NOMO-1 (cell line): Measurements from ENCODE around the gene BMPER.

ENCODE experiments used
- DNase-seq, 2 experiments: peaks; one replicate each; lab custom pipeline; 2025; ENCODE audit not compliant: unreplicated experiment in 2 of 2; lab: John Stamatoyannopoulos, UW

BMPER gene

DNA sequence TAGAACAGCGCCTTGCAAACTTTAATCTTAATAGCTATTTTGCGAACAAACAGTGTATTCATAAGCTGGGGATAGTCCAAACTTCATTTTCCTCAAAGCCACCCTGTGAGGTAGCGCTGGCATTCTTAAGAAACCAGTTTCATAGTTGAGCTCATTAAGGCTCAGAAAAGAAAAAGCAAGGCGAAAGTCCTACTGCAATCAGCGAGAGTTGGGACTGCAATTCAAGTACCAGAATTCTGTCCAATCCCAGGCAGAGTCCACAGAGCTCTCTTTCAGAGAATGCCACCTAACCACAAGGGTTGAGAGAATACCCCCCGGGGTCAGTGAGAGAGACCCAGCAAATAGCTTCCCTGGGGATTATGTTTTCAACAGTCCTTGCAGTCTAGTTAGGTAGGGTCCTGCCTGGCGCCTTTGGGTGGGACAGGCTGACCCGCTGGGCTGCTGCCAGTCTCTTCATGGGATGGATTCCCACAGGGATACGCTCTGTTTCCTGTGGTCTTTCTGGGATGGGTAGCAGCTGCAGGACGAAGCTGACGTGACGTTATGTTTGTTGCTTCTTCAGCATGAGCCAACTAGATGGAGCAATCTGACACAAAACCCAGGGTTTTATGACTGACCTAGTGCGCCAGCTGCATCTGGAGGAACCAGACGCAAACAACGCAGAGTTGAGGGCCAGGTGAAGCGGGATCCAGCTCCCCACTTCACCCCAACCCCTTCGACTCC is 16.0 kb downstream of the BMPER start:
- no peak for DNase-seq

DNA sequence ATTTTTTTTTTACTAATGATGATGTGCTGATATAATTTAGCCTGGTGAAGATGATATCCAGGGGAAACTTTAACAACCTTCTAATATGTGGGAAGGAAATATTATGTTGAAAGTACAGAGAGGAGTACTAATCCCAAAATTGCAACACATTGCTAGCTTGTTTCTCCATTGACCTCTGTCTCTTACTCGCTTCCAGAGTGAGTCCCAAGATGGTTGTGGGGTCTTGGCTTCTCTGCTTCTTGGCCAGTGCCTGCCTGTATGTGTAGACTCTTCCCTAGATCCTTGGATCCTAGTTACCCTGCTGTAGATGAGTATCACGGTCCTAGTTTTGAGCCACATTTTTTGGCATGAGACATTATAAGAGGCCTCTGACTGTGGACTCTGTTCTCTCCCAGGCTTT is 17.5 kb downstream of the BMPER start:
- no peak for DNase-seq

DNA sequence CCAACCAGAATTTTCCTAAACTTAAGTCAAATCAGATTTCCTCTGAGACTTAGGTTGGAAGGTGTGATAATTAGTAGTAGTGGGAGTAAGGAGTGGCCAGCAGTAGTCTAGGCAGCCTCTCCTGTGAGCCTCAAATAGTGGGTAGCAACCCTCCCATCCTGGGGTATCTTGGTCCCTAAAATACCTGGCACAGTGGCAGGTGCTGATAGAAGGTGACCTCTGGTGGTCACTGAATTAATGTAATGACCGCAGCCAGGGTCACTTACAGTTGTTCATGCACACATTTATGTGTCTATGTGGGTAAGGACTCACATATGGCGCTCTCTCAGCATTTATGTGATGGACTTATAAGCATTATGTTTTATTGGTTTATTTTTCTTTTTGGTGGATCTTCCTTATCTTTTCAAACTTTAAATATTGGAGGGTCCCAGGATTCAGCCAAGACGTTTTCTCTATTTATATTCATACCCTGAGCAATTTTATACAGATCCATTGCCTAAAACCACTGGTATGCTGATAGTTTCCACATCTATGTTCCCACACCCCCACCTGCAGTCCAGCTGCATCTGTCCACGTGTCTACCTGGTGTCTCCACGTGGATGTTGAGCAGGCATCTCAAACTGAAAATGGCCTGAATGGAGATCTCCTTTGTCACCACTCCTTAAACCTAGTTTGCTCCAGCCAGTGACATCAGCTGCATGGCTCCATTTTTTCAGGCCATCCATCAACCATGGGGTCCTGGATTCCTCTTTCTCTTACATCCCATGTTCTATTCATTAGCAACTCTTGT is 18.3 kb downstream of the BMPER start:
- DNase-seq, result no peak

DNA sequence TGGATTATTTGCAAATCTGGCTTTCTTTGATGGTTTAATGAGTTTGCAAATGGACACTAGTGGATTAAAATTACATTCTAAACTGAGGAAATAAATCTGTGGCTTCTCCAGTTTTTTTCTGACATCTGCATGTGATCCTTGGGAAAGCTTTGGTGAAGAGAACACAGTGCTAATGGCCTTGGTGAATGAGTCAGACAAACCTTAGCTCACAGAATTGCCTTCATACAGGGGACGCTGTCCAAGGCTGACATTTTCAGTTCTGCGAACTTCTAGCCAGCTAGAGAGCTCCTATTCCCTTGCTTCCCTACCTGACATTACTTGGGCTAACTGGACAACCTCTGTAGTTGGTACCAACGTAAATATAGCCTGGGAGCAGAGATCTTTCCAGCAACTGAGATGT is 21.2 kb downstream of the BMPER start:
- no peak for DNase-seq

DNA sequence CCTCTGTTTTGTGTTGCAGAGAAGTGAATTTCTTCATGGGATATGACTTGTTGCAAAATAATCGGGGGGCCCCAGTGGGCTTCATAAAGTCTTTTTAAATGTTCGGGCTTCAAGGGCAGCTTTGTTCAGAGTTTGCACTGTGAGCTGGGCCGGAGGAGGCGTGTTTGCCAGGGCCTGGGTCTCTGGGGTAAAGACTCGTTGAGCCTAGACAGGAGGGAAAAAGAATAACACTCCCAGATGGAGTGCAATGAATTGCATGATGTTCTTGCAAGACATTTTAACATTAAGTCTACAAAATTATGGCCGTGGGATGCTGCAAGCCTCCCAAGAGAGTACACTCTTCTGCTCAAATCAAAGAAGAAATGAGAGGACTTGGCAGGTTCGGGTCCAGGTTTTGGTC is 23.6 kb downstream of the BMPER start:
- DNase-seq, result no peak

DNA sequence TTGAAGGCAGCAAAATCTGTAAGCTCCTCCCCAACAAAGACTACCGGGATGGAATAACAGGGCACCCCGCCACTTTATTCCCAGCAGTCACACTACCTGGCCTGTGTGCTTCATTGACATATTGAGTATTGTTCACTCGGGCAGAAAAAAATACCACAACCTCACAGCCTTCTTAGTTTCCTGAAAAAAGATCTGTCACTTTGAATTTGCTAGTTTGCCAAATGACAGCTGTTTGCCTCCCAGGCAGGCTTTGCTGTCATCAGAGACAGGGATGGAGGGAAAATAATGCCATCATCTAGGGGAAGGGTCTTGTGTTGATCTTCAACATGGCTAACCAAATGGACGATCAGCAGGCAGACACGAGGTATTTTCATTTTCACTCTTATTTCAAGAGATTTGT is 26.9 kb downstream of the BMPER start:
- no peak for DNase-seq

DNA sequence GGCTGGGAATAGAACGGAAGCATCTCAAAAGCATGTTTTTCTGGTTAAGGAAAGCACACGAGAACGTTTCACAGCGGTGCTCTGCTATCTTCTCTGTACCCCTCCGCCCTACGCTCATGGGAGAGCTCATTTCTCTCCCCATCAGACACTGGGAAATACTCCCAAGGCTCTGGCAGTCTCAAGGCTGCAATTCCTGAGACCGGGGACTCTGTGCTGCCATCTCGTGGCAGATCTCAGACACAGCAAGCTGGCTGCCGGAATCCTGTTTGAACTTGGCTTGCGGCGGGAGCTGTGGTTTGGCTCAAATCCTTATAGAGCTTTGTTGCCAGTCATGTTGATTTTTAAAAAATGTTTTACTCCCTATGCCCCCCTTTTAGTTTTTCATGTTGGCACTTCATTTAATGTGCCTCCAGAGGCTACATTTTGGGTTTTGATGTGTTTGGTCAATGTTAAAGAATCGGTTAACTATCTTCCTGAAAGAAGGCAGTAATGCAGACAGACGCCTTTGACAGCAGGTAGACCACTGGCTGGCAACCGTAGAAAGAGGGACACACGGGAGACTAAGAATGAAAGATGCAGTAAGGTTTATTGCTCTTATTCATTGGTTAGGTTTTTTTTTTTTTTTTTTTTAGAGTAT is 27.6 kb downstream of the BMPER start:
- peak; percentile 26 to 42 for DNase-seq

DNA sequence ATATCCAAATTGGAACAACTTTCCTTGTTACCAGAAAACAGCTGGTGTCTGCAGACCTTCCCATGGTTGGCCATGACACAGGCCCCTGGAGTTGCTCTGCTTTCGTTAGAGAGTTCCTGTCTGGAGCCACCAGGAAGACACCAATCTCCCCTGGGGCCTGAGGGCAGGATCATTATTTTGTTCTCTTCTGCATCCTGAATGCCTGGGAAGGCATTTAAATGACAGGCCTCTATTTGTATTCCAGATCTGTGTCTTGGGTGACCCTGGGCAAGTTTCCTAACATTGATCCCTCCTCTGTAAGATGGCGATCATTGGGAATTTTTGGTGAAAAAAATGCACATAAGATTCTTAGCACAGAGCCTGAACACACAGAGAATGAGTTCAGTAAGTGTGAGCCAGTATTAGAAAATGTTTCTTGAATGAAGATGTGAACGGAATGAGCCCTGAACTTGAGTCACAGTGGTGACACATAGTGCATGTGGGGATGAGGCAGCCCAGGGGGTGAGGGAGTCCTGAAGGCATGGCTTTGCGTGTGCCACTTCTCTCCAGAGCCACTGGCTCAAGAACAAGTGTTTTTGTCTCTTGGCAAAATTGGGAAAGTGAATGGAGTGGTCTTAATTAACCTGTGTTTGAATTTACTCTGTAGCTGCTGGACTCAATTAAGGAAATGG is 28.4 kb downstream of the BMPER start:
- DNase-seq, result no peak

DNA sequence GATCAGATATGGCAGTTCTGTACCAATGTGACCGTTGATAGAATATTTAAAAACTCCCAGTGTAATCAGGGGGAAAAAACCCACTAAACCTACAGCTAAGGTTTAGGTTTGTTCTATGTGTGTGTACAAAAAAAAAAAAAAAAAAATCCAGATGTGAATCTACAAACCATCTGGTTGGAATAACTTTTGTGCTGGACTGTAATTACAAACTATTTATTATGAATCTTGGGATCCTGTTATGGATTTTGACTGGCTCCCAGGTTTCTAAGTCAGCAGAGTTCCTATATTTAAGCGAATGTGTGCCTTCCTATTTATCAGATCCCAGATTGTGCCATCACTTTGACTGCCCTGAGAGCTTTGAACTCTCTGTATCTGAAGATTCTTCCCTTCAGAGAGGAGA is 29.1 kb downstream of the BMPER start:
- DNase-seq, result no peak

DNA sequence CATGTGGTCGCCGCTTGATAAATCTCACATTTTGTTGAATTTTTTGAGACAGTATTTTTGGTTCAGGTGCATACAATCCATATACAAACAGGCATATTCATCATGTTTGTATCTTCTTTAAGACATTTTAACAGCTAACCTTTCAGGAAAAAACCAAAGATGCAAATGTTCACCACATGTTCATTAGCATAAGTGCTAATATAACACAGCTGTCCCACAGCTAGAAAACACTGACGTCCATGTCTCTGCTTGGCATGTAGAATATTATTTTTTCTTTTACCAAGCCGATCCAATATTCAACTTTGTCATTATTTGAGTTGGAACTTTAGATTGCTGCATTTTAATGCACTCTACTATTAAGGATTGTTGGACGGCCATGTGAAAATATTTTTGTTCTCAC is 31.2 kb downstream of the BMPER start:
- no peak for DNase-seq

DNA sequence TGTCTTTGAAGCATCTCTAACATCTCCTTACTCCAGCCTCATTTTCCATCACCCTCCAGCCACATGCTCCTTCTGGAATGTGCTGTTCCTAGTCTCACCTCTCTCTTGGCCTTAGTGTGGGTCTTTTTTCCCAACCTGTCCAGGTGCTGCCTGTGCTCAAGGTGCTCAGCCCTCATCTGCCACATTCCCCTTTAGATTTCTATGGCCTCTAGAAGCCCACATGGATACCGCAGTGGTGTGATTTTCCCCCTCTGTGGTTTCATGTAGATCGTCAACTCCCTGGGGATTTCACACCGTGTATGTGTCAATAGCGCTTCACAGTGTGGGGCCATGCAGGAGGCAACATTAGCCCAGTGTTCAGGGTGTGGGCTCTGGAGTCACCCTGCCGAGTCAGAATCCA is 32.5 kb downstream of the BMPER start:
- no peak for DNase-seq

DNA sequence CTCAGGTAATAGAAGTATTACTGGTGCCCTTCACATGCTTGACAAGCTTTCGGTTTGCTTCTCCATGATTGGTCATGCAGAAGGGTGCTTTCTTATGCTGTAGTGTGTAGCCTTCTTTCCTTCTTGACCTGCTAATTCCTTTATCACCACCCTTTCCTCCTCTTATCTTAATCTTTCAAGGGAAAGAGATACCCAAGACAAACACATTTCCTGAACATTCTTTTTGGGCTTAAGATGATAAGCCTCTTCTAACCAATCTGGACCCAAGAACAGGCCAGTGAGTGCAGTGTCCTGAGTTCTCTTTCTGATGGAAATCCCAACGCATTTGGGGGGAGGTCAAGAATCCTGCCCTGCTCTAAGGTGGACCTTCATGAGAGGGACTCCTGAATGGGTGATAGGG is 33.8 kb downstream of the BMPER start:
- no peak for DNase-seq

DNA sequence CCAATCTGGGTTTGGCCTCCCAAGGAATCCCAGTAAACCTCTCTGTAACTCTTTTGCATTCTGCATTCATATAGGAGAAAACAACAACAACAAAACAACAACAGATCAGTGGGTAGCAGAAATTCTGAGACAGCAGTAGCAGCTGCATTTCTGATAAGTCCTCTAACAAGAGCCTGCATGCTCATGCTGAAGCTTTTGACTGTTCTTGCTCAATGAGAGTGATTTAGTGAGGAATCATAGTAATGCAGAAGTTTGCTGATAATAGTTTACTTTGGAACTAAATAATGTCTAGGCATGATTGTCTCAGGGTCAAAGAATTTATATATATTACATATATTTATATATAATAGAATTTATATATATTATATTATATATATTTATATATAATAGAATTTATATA is 35.2 kb downstream of the BMPER start:
- no peak for DNase-seq

DNA sequence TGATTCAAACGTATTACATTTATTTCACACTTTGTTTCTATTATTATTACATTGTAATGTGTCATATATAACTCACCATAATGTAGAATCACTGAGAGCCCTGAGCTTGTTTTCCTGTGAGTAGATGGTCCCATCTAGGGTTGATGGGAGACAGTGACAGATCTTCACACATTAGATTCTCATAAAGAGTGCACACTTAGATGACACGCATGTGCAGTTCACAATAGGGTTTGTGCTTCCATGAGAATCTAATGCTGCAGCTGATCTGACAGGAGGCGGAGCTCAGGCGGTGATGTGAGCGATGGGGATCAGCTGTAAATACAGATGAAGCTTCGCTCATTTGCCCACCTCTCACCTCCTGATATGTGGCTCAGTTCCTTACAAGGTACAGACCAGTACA is 36.1 kb downstream of the BMPER start:
- no peak for DNase-seq

DNA sequence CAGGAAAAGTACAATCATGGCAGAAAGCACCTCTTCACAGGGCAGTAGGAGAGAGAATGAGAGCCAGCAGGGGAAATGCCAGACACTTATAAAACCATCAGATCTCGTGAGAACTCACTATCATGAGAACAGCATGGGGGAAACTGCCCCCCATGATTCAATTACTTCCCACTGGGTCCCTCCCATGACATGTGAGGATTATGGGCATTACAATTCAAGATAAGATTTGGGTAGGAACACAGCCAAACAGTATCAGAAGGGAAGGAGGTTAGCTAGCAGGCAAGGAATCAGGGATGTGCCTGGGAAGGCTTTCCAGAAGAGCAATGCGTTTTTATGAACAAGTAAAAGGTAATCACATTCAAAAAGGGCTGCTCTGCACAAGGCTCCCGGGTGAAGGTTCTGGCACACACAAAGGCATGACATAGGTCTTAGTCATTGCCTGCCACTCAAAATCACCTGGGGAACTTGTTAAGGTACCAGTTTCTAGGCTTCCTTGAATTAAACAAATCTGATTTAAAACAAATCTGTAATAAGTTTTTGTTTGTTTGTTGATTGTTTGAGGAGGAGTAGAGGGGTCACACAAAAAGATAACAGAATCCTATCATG is 40.9 kb downstream of the BMPER start:
- DNase-seq, result no peak

DNA sequence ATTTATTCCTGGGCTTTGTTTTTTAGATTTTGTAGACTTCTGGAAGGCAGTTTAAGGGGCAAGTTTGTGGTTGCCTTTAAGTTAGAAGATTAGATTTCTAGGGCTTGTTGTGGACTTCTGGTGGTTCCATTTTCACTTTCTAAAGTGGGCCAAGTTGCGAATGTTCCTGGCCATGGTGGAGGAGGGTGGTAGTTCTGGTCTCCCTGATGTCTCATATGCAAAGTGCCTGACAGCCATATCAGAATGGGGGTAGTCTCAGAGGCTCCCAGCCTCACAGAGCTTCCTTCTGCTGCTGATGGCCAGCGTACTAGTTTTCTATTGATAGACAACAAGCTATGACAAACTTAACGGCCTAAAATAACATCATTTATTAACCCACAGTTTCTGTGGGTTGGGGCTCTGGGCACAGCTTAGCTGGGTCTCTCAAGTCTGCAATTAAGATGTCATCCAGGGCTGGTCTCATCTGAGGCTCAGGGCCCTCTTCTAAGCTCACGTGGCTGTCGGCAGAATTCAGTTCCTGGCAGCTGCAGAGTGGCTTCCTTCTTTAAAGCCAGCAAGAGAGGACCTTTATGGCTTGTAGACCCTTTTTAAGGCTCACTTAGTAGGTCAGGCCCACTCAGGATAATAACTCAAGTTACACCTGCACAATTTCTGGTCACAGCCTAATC is 44.8 kb downstream of the BMPER start:
- DNase-seq, result no peak

DNA sequence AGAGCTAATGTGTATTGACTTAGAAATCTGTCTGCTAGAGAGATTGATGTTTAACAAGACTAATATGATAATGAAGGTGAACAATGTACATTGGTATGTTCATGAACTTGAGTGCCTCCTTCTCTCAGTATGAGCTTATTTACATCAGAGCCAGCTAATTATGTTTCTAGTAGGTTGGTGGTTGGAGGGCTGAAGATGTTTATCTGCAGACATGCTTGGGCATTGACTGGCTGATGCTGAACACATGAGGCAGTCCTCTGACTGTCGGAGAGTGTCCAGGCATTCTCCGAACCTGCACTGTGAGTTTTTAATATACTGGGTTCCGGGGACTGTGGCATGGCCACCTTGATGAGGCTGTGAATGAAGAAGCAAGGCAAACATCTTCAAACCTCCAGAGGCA is 47.5 kb downstream of the BMPER start:
- DNase-seq, result no peak

DNA sequence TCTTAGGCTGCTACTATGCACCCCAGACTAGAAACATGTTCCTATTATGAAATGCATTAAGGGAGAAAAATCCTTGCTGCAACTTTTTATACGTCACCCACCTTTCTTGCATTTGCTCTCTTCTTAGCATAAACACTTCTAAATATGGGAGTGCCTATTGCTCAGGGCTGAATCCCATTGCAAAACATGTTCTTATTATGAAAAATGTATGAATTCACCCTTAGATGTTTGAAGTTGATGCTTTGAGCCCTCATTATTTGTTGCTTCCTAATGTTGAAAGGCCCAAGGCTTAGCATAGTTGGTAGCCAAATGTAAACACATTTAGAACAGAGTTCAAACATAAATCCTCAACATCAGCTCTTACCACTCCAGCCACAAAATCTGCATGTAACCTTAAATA is 52.8 kb downstream of the BMPER start:
- DNase-seq, result no peak

DNA sequence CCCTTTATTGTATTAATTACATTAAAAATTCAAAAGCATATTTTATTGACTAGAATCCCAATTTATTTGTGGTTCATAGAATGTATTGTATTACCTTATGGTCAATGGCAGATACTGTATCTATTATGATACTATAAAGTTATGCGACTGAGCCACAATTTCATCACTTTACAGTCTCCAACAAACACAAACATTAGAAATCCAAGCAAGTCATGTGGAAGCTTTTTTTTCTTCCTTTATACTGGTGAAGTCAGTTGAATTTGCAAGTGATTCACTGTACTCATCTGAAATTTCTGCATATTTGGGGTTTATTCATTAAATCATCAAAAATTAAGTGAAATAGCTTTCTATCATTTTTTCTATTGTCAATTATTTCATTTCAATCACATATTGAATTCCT is 54.3 kb downstream of the BMPER start:
- no peak for DNase-seq

DNA sequence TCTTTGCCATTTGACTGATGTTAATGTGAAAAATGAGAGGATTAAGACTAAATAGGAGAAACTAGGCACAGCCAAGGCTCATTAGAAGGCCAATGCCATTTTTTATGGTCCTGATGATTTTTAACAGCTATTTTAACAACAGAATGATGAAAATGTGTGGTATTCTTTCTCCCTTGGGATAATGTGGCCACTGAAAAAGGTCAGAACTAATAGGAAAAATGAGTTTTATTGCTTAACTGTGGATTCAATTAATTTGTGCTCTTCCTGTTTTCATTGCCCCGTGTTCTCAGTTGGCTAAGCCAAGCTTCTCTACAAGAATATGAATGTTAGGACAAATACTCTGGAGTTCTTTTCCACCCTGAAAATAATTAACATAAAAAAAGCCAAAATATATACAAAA is 56.6 kb downstream of the BMPER start:
- DNase-seq, result no peak
